ENCODE measurements around the gene CLDN7. TPM values are rescaled to one million over a fixed set of nuclear protein-coding genes. Genes with fewer than 3 reads are reported as not detected.

The CLDN7 gene
- total RNA-seq, 4 donors from 2014 or later: 571 to 1,162 (median 940) TPM

DNA sequence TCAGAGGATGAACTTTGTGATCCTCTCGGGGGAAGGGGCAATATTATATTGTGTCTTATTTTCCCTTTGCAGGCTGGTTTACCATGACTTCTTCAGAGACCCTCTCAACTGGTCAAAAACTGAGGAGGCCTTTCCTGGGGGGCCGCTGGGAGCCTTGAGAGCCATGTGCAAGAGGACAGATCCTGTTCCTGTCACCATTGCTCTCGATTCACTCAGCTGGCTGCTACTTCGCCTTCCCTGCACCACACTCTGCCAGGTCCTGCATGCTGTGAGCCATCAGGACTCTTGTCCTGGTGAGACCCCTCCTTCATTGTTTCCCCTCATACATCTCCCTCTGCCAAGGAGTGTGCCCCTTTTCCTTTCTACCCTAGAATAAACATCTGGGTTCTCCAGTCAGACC is 7.8 kb downstream of the CLDN7 start:
- intact Hi-C loops (cut with DNase I; ENCODE audit: low total_unique reads) (no loop called here), in situ Hi-C loops (cut with MboI; ENCODE audit: low pct_ligation_motif_present in 1 of 4, low pct_unique_long_range_greater_than_20kb in 1 of 4, low sequenced_read_pairs in 3 of 4) (no loop called here)
- Histone ChIP-seq H3K27me3 (no peaks in the 10 kb centered on the region), H3K27ac (peak overlapping the region in 1 of 4 donors; percentile 0), H3K9me3 (no peaks in the 10 kb centered on the region), H3K4me3 (no peak overlapping the region), H3K4me1 (peaks cover 9 to 45% (median 34%) of the 10 kb centered on the region in 4 donors), H3K36me3 (peaks cover 0 to 10% (median 0%) of the 10 kb centered on the region in 4 donors)
- DNase-seq: no peak
- TF ChIP-seq EP300 (IDR thresholded peaks at IDR 0.05; ENCODE audit: low read depth) (no peak), POLR2A (IDR thresholded peaks at IDR 0.05) (peak; percentile 17), POLR2AphosphoS5 (IDR thresholded peaks at IDR 0.05) (peak in 1 of 3 donors; percentile 13)
- TF ChIP-seq, protein P1, sequence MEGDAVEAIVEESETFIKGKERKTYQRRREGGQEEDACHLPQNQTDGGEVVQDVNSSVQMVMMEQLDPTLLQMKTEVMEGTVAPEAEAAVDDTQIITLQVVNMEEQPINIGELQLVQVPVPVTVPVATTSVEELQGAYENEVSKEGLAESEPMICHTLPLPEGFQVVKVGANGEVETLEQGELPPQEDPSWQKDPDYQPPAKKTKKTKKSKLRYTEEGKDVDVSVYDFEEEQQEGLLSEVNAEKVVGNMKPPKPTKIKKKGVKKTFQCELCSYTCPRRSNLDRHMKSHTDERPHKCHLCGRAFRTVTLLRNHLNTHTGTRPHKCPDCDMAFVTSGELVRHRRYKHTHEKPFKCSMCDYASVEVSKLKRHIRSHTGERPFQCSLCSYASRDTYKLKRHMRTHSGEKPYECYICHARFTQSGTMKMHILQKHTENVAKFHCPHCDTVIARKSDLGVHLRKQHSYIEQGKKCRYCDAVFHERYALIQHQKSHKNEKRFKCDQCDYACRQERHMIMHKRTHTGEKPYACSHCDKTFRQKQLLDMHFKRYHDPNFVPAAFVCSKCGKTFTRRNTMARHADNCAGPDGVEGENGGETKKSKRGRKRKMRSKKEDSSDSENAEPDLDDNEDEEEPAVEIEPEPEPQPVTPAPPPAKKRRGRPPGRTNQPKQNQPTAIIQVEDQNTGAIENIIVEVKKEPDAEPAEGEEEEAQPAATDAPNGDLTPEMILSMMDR (IDR thresholded peaks at IDR 0.05): no peak
- 60 to 87% methylated on average over 1 to 4 of the region's 4 CpGs for WGBS, 2 donors (ENCODE audit: low coverage in 1 of 2)

DNA sequence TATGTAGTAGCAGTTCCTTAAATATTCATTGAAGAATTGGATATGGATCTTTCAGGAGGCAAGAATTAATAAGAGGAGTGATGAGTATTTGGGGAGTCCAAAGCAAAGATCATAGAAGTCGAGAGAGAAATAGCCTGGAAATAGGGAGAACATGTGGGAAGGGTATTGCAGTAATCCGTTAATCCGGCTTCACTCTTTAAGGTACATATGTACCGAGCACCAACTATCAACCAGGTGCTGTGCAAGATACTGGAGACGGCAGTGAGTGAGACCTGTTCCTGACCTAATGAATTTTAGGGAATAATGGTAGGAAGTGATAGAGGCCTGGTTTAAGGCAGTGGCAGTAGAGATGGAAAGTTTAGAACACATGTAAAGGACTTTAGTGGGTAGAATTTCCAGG is 9.2 kb downstream of the CLDN7 start:
- intact Hi-C loops (cut with DNase I; ENCODE audit: low total_unique reads): no loop called here
- no peaks in the 10 kb centered on the region for H3K27me3 ChIP-seq
- H3K4me3 ChIP-seq: peak overlapping the region; percentile 60 to 100 (median 97)

DNA sequence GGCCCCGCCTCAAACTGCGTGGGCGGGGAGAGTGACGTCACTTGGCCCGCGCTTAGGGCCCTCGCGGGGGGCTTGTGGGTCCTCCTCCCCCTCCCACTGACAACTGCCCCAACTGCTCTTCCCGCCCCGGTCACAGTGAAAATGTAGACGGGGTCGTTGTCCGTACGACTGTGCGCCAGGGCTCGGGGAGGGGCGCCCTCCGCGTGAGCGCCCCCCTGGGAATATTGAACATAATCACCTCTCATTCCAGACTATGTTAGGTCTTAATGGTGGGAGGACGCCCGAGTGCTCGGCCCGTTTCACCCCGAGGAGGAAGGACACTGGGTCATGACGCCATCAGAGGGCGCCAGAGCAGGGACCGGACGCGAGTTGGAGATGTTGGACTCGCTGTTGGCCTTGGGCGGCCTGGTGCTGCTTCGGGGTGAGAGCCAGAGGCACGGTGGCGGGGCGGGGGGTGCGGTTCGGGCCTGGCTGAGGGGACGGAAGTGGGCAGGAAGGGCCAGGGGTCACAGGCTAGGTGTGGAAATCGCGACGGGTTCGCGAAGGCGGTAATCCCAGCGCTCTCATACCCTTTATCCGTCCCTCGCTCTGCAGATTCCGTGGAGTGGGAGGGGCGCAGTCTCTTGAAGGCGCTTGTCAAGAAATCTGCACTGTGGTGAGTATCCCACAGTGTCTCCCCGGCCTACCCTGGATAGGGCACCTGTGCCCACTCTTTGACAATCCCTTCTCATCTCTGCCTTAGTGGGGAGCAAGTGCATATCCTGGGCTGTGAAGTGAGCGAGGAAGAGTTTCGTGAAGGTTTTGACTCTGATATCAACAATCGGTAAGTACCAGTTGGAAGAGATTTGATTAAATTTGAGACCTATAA is 9.9 kb downstream of the CLDN7 start, which contains the start of gene ELP5:
Gene ELP5 (plus strand): TSS at position 40 of the 868 bp plus-strand sequence. CDS start 336 bp downstream, at position 376.
- in situ Hi-C loops (cut with MboI; ENCODE audit: low pct_ligation_motif_present in 1 of 4, low pct_unique_long_range_greater_than_20kb in 1 of 4, low sequenced_read_pairs in 3 of 4) (no loop called here), intact Hi-C loops (cut with DNase I; ENCODE audit: low total_unique reads) (no loop called here)
- DNase-seq: peak; percentile 96
- H3K4me3 ChIP-seq: peak within 1 kb of the TSS; percentile 79 to 100 (median 97)
- H3K9me3 ChIP-seq: no peaks in the 10 kb centered on the region
- H3K27me3 ChIP-seq: no peaks in the 10 kb centered on the region
- peak within 1 kb of the TSS; percentile 95 to 100 (median 98) for H3K27ac ChIP-seq
- peaks cover 14 to 43% (median 34%) of the 10 kb centered on the region in 4 donors for H3K4me1 ChIP-seq
- 0 to 9% methylated on average over 3 to 53 of the region's 55 CpGs for WGBS, 2 donors (ENCODE audit: low coverage in 1 of 2)
- TF ChIP-seq, protein P1 (IDR thresholded peaks at IDR 0.05): peak in 4 of 5 experiments; percentile 27 to 40 (median 28)
- TF ChIP-seq EP300 (IDR thresholded peaks at IDR 0.05; ENCODE audit: low read depth): no peak
- peak; percentile 79 to 88 (median 86) for TF ChIP-seq POLR2AphosphoS5 (IDR thresholded peaks at IDR 0.05)
- peak; percentile 82 for TF ChIP-seq POLR2A (IDR thresholded peaks at IDR 0.05)
- peaks cover 0 to 10% (median 0%) of the 10 kb centered on the region in 4 donors for H3K36me3 ChIP-seq

More for the DNA sequence above, 9.2 kb downstream of the CLDN7 start:
- in situ Hi-C loops (cut with MboI; ENCODE audit: low pct_ligation_motif_present in 1 of 4, low pct_unique_long_range_greater_than_20kb in 1 of 4, low sequenced_read_pairs in 3 of 4): no loop called here
- Histone ChIP-seq H3K4me1 (peaks cover 14 to 50% (median 40%) of the 10 kb centered on the region in 4 donors), H3K27ac (peak overlapping the region; percentile 95 to 100 (median 98)), H3K9me3 (no peaks in the 10 kb centered on the region), H3K36me3 (peaks cover 0 to 10% (median 0%) of the 10 kb centered on the region in 4 donors)
- TF ChIP-seq POLR2A (IDR thresholded peaks at IDR 0.05): no peak
- TF ChIP-seq POLR2AphosphoS5 (IDR thresholded peaks at IDR 0.05): no peak
- TF ChIP-seq, protein P1 (IDR thresholded peaks at IDR 0.05): no peak
- TF ChIP-seq EP300 (IDR thresholded peaks at IDR 0.05; ENCODE audit: low read depth): no peak
- 53 to 64% methylated on average over 5 of the region's 5 CpGs for WGBS, 2 donors (ENCODE audit: low coverage in 1 of 2)
- no peak for DNase-seq

DNA sequence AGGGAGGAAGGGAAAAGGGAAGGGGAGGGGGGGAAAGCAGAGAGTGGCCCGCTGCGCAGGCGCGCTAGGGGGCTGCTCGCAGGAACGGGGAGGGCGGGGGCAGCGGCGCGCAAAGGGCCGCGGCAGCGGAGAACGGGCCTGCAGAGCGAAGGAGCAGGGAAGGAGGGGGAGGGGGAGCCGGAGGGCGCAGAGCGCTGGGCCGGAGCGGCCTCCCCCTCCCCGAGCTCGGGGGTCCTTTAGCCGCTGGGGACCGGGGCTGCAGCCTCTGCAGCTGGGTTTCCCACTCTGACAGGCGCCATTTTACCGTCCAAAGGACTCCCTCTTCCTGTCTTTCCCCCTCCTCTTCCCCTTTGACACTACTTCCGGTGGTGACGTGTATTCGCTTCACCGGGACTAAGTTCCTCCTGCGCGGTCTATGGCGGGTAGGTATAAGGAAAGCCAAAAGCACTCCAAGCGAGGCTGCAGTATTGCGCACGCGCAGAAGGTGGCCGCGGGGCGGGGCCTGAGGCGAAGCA is 10.6 kb downstream of the CLDN7 start, which contains the start of gene CTDNEP1:
Gene CTDNEP1 (minus strand): TSS at position 74 of the 515 bp plus-strand sequence. CDS start 438 bp downstream, outside the sequence.
- Histone ChIP-seq H3K4me1 (peaks cover 14 to 42% (median 34%) of the 10 kb centered on the region in 4 donors), H3K4me3 (peak within 1 kb of the TSS; percentile 79 to 100 (median 97)), H3K36me3 (peaks cover 0 to 12% (median under 1%) of the 10 kb centered on the region in 4 donors), H3K27me3 (no peaks in the 10 kb centered on the region), H3K27ac (peak within 1 kb of the TSS; percentile 95 to 100 (median 98)), H3K9me3 (no peaks in the 10 kb centered on the region)
- in situ Hi-C loops (cut with MboI; ENCODE audit: low pct_ligation_motif_present in 1 of 4, low pct_unique_long_range_greater_than_20kb in 1 of 4, low sequenced_read_pairs in 3 of 4): no loop called here
- TF ChIP-seq, protein P1 (IDR thresholded peaks at IDR 0.05): no peak
- peak; percentile 55 for TF ChIP-seq POLR2A (IDR thresholded peaks at IDR 0.05)
- no peak for TF ChIP-seq EP300 (IDR thresholded peaks at IDR 0.05; ENCODE audit: low read depth)
- peak; percentile 72 to 84 (median 78) for TF ChIP-seq POLR2AphosphoS5 (IDR thresholded peaks at IDR 0.05)
- 2% methylated on average over 37 of the region's 41 CpGs; no CpG with 5 or more reads in 1 of the 2 donors for WGBS, 2 donors (ENCODE audit: low coverage in 1 of 2)
- DNase-seq: peak; percentile 99
- intact Hi-C loops (cut with DNase I; ENCODE audit: low total_unique reads): no loop called here
